ENCODE data around the gene CD72.

CD72 gene

GRCh38 chr9:35570709-35571504, 47.3 kb downstream of the CD72 start:
- Histone ChIP-seq H3K4me3 (ENCODE audit: low read depth, low read length) (no peak overlapping the region), H3K9me3 (ENCODE audit: control insufficient read depth, insufficient read depth, low read depth, low read length) (no peaks in the 10 kb centered on the region), H3K36me3 (ENCODE audit: control insufficient read depth in 2 of 2, insufficient read depth in 1 of 2, low read length in 2 of 2) (no peaks in the 10 kb centered on the region), H3K27ac (ENCODE audit: extremely low read depth, low read depth, low read length) (no peak overlapping the region), H3K4me1 (ENCODE audit: control insufficient read depth, insufficient read depth, low read length) (no peaks in the 10 kb centered on the region)
- ChIA-PET CTCF (interaction anchor here (1.2 to 4.9 kb wide), 2 partner anchors 18 to 202 kb away, joined by 3 to 24 read pairs; no protein-coding TSS in a partner anchor), POLR2A (no interaction called here)
- TF ChIP-seq ZNF146 (tag by site-specific recombination; IDR thresholded peaks at IDR 0.05) (no peak), ZNF621 (tag by site-specific recombination; IDR thresholded peaks at IDR 0.05) (no peak), ZNF791 (tag by site-specific recombination; IDR thresholded peaks at IDR 0.05) (no peak), GFI1B (tag by site-specific recombination; IDR thresholded peaks at IDR 0.05) (no peak), ZNF175 (tag by site-specific recombination; IDR thresholded peaks at IDR 0.05) (no peak), ZNF768 (tag by site-specific recombination; IDR thresholded peaks at IDR 0.05) (no peak), BCL11B (tag by site-specific recombination; IDR thresholded peaks at IDR 0.05; ENCODE audit: low read depth) (no peak), ZNF169 (tag by site-specific recombination; IDR thresholded peaks at IDR 0.05) (no peak), MYNN (tag by site-specific recombination; IDR thresholded peaks at IDR 0.05; ENCODE audit: borderline replicate concordance) (no peak)

GRCh38 chr9:35569206-35569605, 49.0 kb downstream of the CD72 start:
- ChIA-PET CTCF (interaction anchor here (0.5 to 4.9 kb wide), 5 partner anchors 16 to 558 kb away, joined by 3 to 24 read pairs (median 4); no protein-coding TSS in a partner anchor), POLR2A (no interaction called here)
- H3K27ac ChIP-seq (ENCODE audit: extremely low read depth, low read depth, low read length), result no peak overlapping the region
- H3K4me3 ChIP-seq (ENCODE audit: low read depth, low read length), result no peak overlapping the region
- no peaks in the 10 kb centered on the region for H3K4me1 ChIP-seq (ENCODE audit: control insufficient read depth, insufficient read depth, low read length)
- no peaks in the 10 kb centered on the region for H3K36me3 ChIP-seq (ENCODE audit: control insufficient read depth in 2 of 2, insufficient read depth in 1 of 2, low read length in 2 of 2)
- H3K9me3 ChIP-seq (ENCODE audit: control insufficient read depth, insufficient read depth, low read depth, low read length), result no peaks in the 10 kb centered on the region
- TF ChIP-seq TCF7L2 (IDR thresholded peaks at IDR 0.05; ENCODE audit: borderline replicate concordance, low read depth, low read length), result no peak
- no peak for TF ChIP-seq PRDM1 (tag by site-specific recombination; IDR thresholded peaks at IDR 0.05)
- TF ChIP-seq MZF1 (tag by site-specific recombination; IDR thresholded peaks at IDR 0.05; ENCODE audit: borderline replicate concordance), result no peak
- no peak for TF ChIP-seq ATF2 (tag by site-specific recombination; IDR thresholded peaks at IDR 0.05; ENCODE audit: low read depth)
- TF ChIP-seq PRDM2 (tag by site-specific recombination; IDR thresholded peaks at IDR 0.05; ENCODE audit: borderline replicate concordance), result no peak
- TF ChIP-seq ZNF514 (tag by site-specific recombination; IDR thresholded peaks at IDR 0.05), result no peak
- no peak for TF ChIP-seq ZBTB11 (tag by site-specific recombination; conservative IDR thresholded peaks at IDR 0.05; ENCODE audit: low read depth)
- TF ChIP-seq ZNF639 (tag by site-specific recombination; IDR thresholded peaks at IDR 0.05), result no peak
- no peak for TF ChIP-seq ZNF600 (tag by site-specific recombination; IDR thresholded peaks at IDR 0.05)
- TF ChIP-seq SCRT2 (tag by site-specific recombination; IDR thresholded peaks at IDR 0.05), result no peak
- no peak for TF ChIP-seq ZNF335 (tag by site-specific recombination; conservative IDR thresholded peaks at IDR 0.05)
- TF ChIP-seq FEZF1 (tag by site-specific recombination; IDR thresholded peaks at IDR 0.05), result no peak
- no peak for TF ChIP-seq ZNF768 (tag by site-specific recombination; IDR thresholded peaks at IDR 0.05)
- TF ChIP-seq KLF7 (tag by site-specific recombination; IDR thresholded peaks at IDR 0.05; ENCODE audit: borderline replicate concordance), result no peak
- no peak for TF ChIP-seq ZNF585B (tag by site-specific recombination; IDR thresholded peaks at IDR 0.05)

All from HEK293 (cell line).